ENCODE results near the gene LRRC41.
"Not testable (repeated sequence)": the region's sequence is repeated elsewhere in the genome, so short reads cannot be mapped to it uniquely, and the experiment has no call there.

The LRRC41 gene

DNA sequence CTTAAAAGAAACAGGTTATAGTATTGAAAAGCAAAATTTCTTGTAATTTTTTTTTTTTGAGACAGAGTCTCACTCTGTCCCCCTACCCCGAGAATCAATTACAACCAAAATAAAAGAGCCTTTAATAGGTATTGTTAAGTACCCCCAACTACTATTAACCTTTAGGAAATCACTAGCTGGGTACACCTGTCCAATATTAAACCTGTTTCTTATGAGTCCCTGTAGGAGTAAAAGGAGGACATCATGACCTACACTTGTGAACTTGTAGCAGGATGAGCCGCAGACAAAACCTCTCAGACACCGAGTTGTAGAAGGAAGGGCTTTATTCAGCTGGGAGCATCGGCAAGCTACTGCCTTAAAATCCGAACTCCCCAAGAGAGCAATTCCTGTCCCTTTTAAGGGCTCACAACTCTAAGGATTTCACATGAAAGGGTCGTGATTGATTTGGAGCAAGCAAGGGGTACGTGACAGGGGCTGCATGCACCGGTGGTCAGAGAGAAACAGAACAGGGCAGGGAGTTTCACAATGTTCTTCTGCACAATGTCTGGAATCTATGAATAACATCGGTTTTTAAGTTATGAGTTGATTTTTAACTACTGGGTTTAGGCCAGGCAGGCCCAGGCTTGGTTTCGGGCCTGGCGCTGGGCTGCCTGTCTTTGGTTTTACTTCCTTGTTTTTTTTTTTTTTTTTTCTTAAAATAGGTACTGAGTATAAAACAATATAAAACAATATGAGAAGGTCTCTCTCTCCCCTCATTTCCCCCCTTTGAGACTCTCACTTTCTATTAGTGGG, 22.1 kb upstream of the LRRC41 start:
- DNase-seq (ENCODE audit: low read depth), result not testable (repeated sequence)

GRCh38 chr1:46322191-46322590, 18.8 kb upstream of the LRRC41 start:
- DNase-seq (ENCODE audit: low read depth), result not testable (repeated sequence)

- DNase-seq (ENCODE audit: low read depth), result not testable (repeated sequence)
Observed at GRCh38 chr1:46319960-46320914, 16.8 kb upstream of the LRRC41 start.

GRCh38 chr1:46319301-46319700, 15.9 kb upstream of the LRRC41 start:
- not testable (repeated sequence) for DNase-seq (ENCODE audit: low read depth)

DNA sequence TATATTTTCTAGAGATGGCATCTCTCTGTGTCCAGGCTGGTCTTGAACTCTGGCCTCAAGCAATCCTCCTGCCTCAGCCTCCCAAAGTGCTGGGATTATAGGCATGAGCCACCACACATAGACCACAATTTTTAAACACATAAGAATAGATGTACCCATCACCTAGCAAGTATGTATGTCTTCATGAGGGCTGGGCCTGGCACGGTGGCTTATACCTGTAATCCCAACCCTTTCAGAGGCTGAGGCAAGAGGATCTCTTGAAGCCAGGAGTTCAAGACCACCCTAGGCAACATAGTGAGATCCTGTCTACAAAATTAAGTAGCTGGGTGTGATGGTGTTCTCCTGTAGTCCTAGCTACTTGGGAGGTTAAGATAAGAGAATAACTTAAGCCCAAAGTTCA, 13.9 kb upstream of the LRRC41 start:
- DNase-seq (ENCODE audit: low read depth), result no peak

DNA sequence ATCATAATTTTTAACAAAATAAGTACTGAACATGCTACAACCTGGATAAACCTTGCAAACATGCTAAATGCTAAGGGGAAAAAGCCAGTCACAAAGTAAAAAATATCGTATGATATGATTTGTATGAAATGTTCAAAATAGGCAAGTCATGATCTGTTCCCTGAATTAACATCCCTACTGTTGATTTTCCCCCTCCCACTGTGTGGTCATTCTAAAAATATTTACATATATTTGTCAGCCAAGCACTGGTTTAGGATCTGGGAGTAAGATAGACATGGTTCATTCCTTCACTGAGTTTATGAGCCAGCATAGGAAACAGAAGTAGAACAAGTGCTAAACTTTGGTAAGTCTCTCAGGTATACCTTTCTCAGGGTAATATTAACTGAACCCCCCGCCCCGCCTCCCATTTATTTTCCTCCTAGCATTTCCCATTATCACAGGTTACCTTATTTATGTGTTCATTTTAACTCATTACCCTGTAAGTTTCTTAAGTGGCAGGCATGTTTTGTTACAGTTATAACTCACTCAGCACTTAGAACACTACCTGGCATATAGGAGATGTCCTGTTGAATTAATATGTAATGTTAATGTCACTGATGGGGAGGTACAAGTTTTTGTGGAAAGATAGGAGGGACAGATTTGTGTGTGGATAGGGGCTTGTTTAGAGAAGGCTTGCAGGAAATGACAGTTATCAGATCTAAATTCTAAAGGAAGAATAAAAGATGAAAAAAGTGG, 12.4 kb upstream of the LRRC41 start:
- no peak for DNase-seq (ENCODE audit: low read depth)

GRCh38 chr1:46310321-46310720, 6.9 kb upstream of the LRRC41 start:
- no peak for DNase-seq (ENCODE audit: low read depth)

- no peak for DNase-seq (ENCODE audit: low read depth)
Observed at GRCh38 chr1:46309401-46310159, 6.2 kb upstream of the LRRC41 start.

GRCh38 chr1:46306159-46306530, 2.7 kb upstream of the LRRC41 start:
- DNase-seq (ENCODE audit: low read depth), result no peak

DNA sequence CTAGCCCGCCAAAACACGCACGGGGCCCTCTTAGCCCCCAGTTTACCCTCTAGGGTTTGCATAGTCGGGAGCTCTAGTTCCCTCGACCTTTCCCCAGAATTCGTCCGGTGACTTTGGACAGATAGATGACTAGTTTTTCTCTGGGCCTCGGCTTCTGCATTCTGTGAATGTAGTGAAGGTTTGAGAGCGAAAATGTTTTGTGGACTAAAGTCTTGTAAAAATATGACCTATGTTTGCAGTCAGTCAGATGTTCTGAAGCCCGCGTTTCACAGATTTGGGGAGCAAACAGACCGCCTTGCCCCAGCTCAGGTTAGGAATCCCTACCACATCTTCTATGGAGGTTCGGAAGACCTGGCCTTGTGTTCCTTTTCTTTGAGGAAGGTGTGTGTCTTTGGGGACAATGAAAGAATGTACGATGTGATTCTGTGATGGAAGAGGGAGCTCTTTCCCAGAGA, 483 bp upstream of the LRRC41 start:
- DNase-seq (ENCODE audit: low read depth), result no peak

GRCh38 chr1:46302641-46303037, 777 bp downstream of the LRRC41 start:
- DNase-seq (ENCODE audit: low read depth), result no peak

DNA sequence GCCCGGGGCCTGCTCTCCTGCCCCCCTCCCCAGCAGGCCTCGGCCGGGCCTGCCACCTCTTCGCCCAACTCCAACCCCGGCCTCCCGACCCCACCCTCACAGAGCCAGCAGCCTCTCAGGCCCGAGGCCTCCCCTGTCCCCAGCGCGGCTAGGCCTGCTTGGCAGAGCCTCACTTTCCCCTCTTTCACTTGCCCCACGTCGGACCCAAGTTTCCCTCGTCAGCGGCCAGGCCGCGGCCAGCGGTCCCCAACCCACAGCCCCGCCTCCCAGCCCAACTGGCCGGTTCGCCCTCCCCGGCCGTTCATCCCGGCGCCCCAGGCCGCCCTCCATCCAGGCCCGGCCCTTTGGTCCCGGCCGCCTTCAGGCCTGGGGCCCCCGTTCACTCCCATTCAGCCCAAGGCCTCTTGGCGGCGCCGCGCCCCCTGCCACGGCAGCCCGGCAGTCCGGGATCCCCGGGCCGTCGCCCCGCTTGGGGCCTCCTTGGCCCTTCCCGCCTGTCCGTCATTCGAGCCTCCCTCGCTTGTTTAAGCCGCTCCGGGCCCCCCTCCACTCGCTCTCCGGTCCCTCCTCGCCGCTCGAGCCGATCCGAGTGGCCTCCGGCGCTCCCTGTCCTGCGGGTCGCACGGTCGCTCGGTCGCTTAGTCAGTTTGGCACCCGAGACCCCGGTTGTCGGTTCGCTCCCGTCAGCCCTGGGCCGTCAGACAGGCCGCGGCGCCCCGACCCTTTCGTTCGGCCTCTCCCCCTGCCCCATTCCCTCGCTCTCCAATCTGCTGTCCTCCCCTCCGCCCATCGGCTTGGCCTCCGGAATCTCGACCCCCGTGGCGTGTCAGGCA, 1.4 kb downstream of the LRRC41 start:
- DNase-seq (ENCODE audit: low read depth), result no peak

- DNase-seq (ENCODE audit: low read depth), result no peak
Observed at GRCh38 chr1:46301406-46301807, 2.0 kb downstream of the LRRC41 start.

- no peak for DNase-seq (ENCODE audit: low read depth)
Observed at GRCh38 chr1:46300673-46301405, 2.6 kb downstream of the LRRC41 start.

DNA sequence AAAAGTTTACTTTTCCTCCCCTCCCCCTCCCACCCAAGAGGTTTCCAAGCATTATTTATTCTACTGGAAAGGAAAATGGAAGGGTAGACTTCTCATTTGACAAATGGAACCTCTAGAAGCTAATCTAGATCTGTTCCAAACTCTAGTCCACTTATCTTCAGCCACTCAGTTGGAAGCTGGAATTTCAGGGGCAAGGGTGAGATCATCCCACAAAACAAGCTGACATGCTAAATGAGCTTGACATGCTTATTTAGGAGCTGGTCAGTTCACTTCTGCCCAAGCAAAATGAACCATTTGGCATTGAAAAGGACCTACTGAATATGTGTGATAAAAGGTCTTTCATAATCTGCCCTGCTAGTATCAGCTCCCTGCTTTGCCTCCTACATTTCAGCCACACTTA, 5.0 kb downstream of the LRRC41 start:
- no peak for DNase-seq (ENCODE audit: low read depth)

DNA sequence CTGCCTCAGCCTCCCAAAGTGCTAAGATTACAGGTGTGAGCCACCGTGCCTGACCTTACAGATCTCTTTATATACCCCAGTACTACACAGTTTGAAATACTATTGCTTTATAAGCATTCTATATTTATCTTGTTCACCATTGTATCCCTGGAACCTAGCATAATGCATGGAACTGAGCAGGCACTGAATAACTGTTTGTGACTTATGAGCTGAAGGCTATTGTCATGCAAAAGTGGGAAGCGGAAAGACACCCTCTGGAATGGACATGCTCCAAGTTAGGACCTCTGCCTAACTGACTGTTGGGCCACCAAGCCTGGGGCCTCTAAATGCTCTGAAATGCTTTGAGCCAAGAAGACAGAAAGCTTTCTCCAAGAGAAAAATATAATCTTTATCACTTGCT, 8.1 kb downstream of the LRRC41 start:
- no peak for DNase-seq (ENCODE audit: low read depth)

- DNase-seq (ENCODE audit: low read depth), result no peak
Observed at GRCh38 chr1:46289976-46290375, 13.4 kb downstream of the LRRC41 start.

DNA sequence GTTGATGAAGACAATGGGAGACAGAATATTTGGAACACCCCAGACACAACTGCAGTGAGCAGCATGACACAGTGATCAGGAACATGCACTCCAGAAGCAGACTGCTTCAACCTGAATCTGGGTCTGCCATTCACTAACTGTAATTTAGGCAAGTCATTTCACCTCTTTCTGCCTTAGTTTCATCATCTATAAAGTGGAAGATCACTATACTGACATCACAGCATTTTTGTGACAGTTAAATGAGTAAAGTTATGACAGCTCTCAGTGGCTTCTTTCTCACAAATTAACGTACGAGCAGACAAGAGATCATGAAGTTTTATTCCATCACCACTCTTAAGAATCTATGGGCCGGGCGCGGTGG, 14.3 kb downstream of the LRRC41 start:
- no peak for DNase-seq (ENCODE audit: low read depth)

DNA sequence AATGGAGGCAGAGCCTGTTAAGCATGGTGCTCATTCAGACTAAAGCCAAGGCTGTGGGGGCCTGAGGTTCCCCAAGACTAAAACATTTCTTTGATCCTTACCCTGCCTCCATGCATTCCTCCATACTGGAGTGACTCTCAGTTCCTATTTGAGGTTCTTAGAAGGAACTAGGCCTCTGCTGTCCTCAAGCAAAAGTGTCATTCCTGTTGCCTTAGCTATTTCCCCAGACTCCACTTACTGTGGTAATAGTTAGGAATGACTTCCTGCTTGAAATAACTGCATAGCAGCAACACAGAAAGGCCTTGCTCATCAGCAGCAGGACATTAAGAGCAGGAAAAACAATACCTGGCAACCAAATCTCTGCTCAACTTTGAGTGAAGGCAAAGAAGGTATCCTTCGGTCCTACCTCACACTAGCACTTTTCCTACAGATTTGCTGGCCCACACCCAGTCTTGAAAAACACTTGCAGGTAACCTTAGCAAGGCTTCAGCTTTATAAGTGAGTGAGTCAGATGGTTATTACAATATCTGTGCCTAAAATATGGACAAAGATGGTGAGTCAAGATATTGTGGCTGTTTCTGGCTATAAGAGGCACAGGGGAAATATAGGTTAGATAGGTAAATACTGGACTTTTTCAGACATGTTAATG, 14.8 kb downstream of the LRRC41 start:
- no peak for DNase-seq (ENCODE audit: low read depth)

Measured in stimulated activated CD8-positive, alpha-beta memory T cell treated with anti-CD3 and anti-CD28 coated beads, Interleukin-7, amount 100 ng/mL, for 24 hours (primary cell).